Measurements from ENCODE around the gene ACTA2. TPM values are rescaled to one million over a fixed set of nuclear protein-coding genes. Genes with fewer than 3 reads are reported as not detected.
A peak's percentile ranks its signal among the peaks of the same experiment; 100 is the strongest.

The ACTA2 gene
- total RNA-seq, 1 experiment from 2014 or later = 49.7 TPM

DNA sequence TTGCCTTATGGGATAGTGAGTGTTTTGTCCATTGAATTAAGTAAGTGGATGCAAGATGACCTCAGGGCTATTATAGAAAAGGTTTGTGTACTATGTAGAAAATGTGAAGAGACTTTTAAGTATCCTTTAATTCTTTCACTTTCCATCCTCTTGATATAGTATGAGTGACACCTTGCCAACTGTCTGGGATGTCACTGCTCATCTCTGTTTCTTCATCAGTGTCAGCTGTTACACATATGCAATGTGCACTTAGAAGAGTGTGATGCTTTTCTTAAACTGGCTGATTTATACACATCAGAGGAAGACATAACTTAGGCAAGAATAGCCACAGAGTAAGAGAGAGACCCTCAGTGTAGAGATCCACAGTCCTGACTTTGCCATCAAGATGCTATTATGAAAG lies 8.7 kb upstream of the ACTA2 start:
- in situ Hi-C loops (cut with HindIII; ENCODE audit: low pct_unique_long_range_greater_than_20kb, low sequenced_read_pairs) = no loop called here

GRCh38 chr10:88960802-88961201 lies 8.2 kb upstream of the ACTA2 start:
- in situ Hi-C loops (cut with HindIII; ENCODE audit: low pct_unique_long_range_greater_than_20kb, low sequenced_read_pairs) = no loop called here
- no peak for DNase-seq (ENCODE audit: low read depth)

More for the DNA sequence above, 8.7 kb upstream of the ACTA2 start:
- no peak for DNase-seq (ENCODE audit: low read depth)

DNA sequence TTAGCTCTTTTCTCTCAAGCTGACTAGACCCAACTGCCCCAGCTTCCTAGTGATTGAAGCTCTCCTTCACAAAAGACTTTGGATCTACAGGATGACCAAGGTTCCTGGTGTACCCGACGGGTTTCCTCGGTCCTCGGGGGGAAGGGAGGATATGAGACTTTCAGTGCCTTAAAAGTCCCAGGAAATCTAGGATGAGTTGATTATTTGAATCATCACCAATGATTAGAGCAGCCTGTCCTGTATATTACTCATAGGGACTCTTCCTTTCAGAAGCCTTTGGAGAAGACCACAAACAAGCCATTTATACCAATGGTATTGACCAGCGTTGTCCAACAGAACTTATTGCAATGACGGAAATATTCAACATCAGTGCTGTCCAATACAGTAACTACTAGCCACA lies 6.1 kb upstream of the ACTA2 start:
- in situ Hi-C loops (cut with HindIII; ENCODE audit: low pct_unique_long_range_greater_than_20kb, low sequenced_read_pairs) = no loop called here

DNA sequence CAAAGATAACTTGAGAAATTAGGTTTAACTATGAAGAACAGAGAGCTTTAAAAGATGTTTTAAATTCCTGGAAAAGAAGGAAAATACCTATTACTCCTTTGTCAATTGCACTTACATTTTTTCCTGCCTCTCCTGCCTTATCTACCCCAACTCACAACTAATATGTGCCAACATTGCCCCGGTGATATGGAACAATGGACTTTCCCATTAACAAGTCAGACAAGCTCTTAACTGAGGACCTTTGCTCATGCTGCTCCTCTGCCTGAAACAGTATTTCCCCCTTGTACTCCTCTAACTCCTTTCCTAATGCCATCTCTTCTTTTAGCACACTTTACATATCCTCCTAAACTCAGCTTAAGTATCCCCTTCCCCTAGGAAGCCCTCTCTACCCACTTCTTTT lies 4.8 kb upstream of the ACTA2 start:
- no peak for DNase-seq (ENCODE audit: low read depth)
- in situ Hi-C loops (cut with HindIII; ENCODE audit: low pct_unique_long_range_greater_than_20kb, low sequenced_read_pairs) = no loop called here

More for the DNA sequence above, 6.1 kb upstream of the ACTA2 start:
- DNase-seq (ENCODE audit: low read depth) = no peak

DNA sequence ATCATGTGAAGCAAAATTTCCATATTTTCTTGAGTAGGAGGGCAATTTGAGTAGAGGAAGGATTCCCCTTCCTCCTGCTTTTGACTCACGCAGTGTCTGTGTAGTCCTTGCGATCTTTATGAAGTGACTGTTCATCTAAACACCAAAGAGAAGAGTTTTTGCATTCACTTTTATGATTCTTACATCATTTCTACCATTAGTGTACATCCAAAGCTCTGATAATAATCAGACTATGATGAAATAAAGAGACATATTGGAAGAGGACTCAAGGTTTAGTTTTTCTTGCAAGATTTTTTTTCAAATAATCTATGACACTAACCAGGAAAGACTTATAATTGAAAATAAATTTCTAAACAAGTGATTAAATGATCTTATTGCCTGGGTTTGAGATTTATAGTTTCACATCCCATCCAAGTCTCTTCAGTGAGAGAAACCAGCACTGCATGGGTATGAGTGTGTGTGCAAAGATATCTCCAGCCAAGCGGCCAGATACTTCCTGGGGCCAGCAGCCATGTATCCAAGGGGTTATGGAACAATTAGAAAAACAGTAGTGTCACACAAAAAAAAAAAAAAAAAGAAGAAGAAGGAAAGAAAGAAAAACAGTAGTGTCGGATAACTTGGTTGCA lies 2.0 kb upstream of the ACTA2 start:
- in situ Hi-C loops (cut with HindIII; ENCODE audit: low pct_unique_long_range_greater_than_20kb, low sequenced_read_pairs) = no loop called here
- no peak for DNase-seq (ENCODE audit: low read depth)

- no peak for DNase-seq (ENCODE audit: low read depth)
- in situ Hi-C loops (cut with HindIII; ENCODE audit: low pct_unique_long_range_greater_than_20kb, low sequenced_read_pairs) = no loop called here
Measured at GRCh38 chr10:88953662-88954061, 1.1 kb upstream of the ACTA2 start.

- in situ Hi-C loops (cut with HindIII; ENCODE audit: low pct_unique_long_range_greater_than_20kb, low sequenced_read_pairs) = no loop called here
- no peak for DNase-seq (ENCODE audit: low read depth)
Measured at GRCh38 chr10:88949912-88950837, 2.4 kb downstream of the ACTA2 start.

DNA sequence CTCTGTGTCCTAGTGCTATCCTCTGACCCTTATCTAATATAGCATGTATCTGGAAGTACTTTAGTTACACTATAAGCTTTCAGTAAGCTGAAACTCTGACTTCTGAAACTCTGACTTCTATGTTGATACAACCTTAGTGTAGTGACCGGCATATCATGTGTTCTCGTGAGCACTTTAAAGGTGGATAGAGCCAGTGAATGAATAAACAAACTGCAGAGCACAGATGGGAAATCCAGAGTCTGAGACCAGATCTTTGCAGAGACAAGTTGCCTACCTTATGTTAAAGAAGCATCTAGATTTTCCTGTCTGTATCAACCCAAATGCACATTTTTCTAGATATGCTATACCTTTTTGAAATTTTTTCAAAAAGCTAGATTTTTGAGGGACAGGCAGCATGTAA lies 3.5 kb downstream of the ACTA2 start:
- DNase-seq (ENCODE audit: low read depth) = no peak
- in situ Hi-C loops (cut with HindIII; ENCODE audit: low pct_unique_long_range_greater_than_20kb, low sequenced_read_pairs) = no loop called here

- no peak for DNase-seq (ENCODE audit: low read depth)
- in situ Hi-C loops (cut with HindIII; ENCODE audit: low pct_unique_long_range_greater_than_20kb, low sequenced_read_pairs) = no loop called here
Measured at GRCh38 chr10:88946965-88947590, 5.5 kb downstream of the ACTA2 start.

- in situ Hi-C loops (cut with HindIII; ENCODE audit: low pct_unique_long_range_greater_than_20kb, low sequenced_read_pairs) = no loop called here
- DNase-seq (ENCODE audit: low read depth) = no peak
Measured at GRCh38 chr10:88946200-88946599, 6.4 kb downstream of the ACTA2 start.

DNA sequence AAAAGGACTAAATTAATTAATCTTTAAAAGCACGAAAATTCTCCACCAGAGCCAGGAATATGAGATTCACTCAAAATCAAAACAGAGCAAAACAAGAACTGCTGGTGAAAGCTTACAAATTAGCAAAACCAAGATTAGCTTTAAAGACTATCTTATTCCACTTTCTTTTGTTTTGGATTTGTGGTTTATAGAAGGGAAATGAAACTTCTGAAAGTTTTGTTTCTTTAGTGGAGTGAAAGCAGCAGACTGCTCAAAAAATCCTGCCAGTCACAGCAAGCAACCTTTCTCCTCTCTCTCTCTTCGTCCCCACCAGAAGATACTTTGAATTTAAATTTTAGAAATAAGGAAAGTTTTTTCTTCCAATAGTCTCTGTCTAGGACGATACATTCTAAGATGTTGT lies 7.8 kb downstream of the ACTA2 start:
- DNase-seq (ENCODE audit: low read depth) = no peak
- in situ Hi-C loops (cut with HindIII; ENCODE audit: low pct_unique_long_range_greater_than_20kb, low sequenced_read_pairs) = no loop called here

DNA sequence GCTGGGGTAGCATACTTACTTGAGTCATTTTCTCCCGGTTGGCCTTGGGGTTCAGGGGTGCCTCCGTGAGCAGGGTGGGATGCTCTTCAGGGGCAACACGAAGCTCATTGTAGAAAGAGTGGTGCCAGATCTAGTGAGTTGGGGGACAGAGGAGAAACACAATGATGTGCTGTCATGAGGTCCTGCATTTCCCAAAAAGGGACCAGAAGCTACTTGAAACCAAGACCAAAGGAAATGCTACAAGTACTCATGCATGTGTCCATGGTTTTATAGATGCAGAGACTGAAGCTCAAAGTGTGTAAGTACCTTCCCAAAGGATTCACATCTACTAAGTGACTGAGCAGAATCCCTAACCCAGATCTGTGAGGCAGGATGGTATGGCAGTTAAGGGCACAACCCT lies 8.8 kb downstream of the ACTA2 start:
- in situ Hi-C loops (cut with HindIII; ENCODE audit: low pct_unique_long_range_greater_than_20kb, low sequenced_read_pairs) = no loop called here
- DNase-seq (ENCODE audit: low read depth) = no peak

DNA sequence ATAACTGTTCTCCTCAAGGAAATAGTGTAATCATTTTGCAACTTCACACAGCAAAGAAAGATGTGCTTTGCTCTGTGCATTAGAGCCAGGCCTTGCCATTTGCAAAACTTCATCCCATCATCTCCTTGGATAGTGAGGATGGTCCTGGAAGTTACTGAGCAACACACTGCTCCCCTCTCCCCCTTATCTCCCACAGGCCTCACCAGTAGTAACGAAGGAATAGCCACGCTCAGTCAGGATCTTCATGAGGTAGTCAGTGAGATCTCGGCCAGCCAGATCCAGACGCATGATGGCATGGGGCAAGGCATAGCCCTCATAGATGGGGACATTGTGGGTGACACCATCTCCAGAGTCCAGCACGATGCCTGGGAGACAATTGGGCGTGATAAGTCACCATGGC lies 11.5 kb downstream of the ACTA2 start:
- in situ Hi-C loops (cut with HindIII; ENCODE audit: low pct_unique_long_range_greater_than_20kb, low sequenced_read_pairs) = no loop called here

DNA sequence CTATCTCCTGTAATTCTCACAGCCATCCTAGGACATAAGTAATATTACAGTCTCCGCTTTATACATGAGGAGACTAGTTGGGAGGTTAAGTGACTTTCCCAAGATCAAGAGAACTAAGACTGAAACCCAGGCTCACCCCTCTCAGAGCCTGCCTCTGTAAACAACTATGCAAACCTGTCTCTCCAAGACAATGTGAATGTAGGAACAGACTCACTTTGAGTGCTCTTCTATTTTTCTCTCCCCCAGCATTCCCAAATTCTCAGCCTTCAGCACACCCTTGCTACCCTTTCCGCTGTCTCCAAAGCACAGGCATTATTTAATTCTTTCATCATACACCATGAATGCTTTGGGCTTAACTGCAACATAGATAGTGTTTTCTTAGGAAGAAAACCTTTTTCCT lies 13.6 kb downstream of the ACTA2 start:
- no peak for DNase-seq (ENCODE audit: low read depth)
- in situ Hi-C loops (cut with HindIII; ENCODE audit: low pct_unique_long_range_greater_than_20kb, low sequenced_read_pairs) = no loop called here

More for the DNA sequence above, 11.5 kb downstream of the ACTA2 start:
- DNase-seq (ENCODE audit: low read depth) = no peak

DNA sequence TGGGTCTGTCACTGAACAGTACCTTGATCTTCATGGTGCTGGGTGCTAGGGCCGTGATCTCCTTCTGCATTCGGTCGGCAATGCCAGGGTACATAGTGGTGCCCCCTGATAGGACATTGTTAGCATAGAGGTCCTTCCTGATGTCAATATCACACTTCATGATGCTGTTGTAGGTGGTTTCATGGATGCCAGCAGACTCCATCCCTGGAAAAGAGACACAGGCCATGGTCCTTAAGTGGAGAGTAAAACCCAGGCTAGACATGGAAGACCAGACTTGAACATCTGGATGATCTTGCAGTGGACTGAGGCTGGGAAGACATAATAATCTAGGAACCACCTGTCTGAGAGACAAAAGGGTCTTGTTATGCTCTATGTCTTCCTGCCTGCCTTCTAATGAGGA lies 14.5 kb downstream of the ACTA2 start:
- in situ Hi-C loops (cut with HindIII; ENCODE audit: low pct_unique_long_range_greater_than_20kb, low sequenced_read_pairs) = no loop called here
- DNase-seq (ENCODE audit: low read depth) = no peak

GRCh38 chr10:88936656-88937055 lies 15.9 kb downstream of the ACTA2 start:
- in situ Hi-C loops (cut with HindIII; ENCODE audit: low pct_unique_long_range_greater_than_20kb, low sequenced_read_pairs) = no loop called here
- DNase-seq (ENCODE audit: low read depth) = no peak

DNA sequence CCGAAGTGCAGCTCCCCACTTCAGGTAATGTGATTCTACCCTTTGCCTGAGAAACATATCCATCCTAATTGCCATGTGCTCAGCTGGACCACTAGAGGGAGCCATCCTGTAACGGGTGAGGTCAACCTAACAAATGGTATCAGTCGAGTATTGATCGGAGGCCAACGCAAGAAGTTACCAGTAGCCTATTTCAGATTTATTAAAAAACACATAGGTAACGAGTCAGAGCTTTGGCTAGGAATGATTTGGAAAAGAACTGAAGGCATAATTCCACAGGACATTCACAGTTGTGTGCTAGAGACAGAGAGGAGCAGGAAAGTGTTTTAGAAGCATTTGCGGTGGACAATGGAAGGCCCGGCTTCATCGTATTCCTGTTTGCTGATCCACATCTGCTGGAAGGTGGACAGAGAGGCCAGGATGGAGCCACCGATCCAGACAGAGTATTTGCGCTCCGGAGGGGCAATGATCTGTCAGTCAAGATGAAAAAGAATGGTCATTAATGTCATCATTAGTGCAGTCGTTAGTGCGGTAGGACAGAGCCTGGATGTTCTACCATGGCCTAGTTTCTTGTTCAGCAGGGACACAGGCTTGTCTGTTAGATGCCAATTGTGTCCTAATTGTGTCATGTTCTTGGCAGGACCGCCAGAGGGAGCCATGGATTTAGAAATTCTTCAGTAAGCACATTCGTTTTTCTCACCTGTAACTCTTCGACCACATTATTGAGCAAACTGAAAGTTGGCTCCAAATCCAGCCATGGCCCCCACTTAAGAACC lies 17.5 kb downstream of the ACTA2 start:
- in situ Hi-C loops (cut with HindIII; ENCODE audit: low pct_unique_long_range_greater_than_20kb, low sequenced_read_pairs) = no loop called here
- DNase-seq (ENCODE audit: low read depth) = peak; percentile 63

GRCh38 chr10:88933564-88933963 lies 19.0 kb downstream of the ACTA2 start:
- no peak for DNase-seq (ENCODE audit: low read depth)
- in situ Hi-C loops (cut with HindIII; ENCODE audit: low pct_unique_long_range_greater_than_20kb, low sequenced_read_pairs) = no loop called here
